MCF 10A (cell line): Measurements from ENCODE around the gene MBOAT2. TPM values are rescaled to one million over a fixed set of nuclear protein-coding genes. Genes with fewer than 3 reads are reported as not detected.
"Not testable (repeated sequence)": the region's sequence is repeated elsewhere in the genome, so short reads cannot be mapped to it uniquely, and the experiment has no call there.

Source experiments
- BruUV-seq: library from RNA; stranded (reverse); fragments of 400-500 nt; replicated peaks from 2 replicates; lab custom pipeline; 2021; lab: Mats Ljungman, UMichigan
- CTCF ChIA-PET: fragments of 300-600 bp; sonication (Branson Sonifier 250); formaldehyde crosslinking; extraction: SDS; loops from one replicate; lab custom pipeline; 2021; ENCODE audit warnings: antibody characterized with exemption, inconsistent platforms; lab: Yijun Ruan, JAX
- POLR2A ChIA-PET: fragments of 300-600, 350-650 bp; sonication (Branson Sonifier 250); formaldehyde crosslinking; extraction: SDS; loops from one replicate; lab custom pipeline; 2020; ENCODE audit warnings: antibody characterized with exemption, inconsistent platforms; lab: Yijun Ruan, JAX
- DNase-seq: peaks from one replicate; pipeline ENCODE4 v3.0.0-alpha.2; 2018; ENCODE audit not compliant: unreplicated experiment
- H3K27ac Mint-ChIP-seq: one replicate; pipeline ENCODE4 v1.8.0; 2022; ENCODE audit warnings: mild to moderate bottlenecking, low read depth, mixed read lengths; ENCODE audit not compliant: unreplicated experiment
- H3K27me3 Mint-ChIP-seq: one replicate; pipeline ENCODE4 v1.8.0; 2022; ENCODE audit warnings: mixed read lengths; ENCODE audit not compliant: insufficient read depth, unreplicated experiment
- H3K36me3 Mint-ChIP-seq: one replicate; pipeline ENCODE4 v1.8.0; 2022; ENCODE audit warnings: mild to moderate bottlenecking, moderate library complexity, mixed read lengths; ENCODE audit not compliant: insufficient read depth, unreplicated experiment
- H3K4me1 Mint-ChIP-seq: one replicate; pipeline ENCODE4 v1.8.0; 2022; ENCODE audit warnings: mixed read lengths; ENCODE audit not compliant: insufficient read depth, unreplicated experiment
- H3K4me3 Mint-ChIP-seq: one replicate; pipeline ENCODE4 v1.8.0; 2022; ENCODE audit warnings: mild to moderate bottlenecking, moderate library complexity, mixed read lengths; ENCODE audit not compliant: unreplicated experiment
- H3K9me3 Mint-ChIP-seq: one replicate; pipeline ENCODE4 v1.8.0; 2022; ENCODE audit warnings: mixed read lengths; ENCODE audit not compliant: unreplicated experiment
- CTCF ChIP-seq: fragments of 200-600 bp; IDR thresholded peaks from one replicate; pipeline ENCODE4 v1.8.0; 2022; ENCODE audit warnings: antibody characterized with exemption, mild to moderate bottlenecking; ENCODE audit not compliant: unreplicated experiment
- intact Hi-C: fragments of 100-400 bp; cut with micrococcal nuclease; formaldehyde crosslinking; loops from 2 replicates; pipeline ENCODE4 v1.14.1; 2022
- total RNA-seq: library from RNA; stranded (reverse); gene quantifications from 2 replicates; pipeline ENCODE4 v1.2.3, GENCODE V29; 2022

MBOAT2 gene
- total RNA-seq, 1 experiment from 2014 or later = 34.7 TPM

DNA sequence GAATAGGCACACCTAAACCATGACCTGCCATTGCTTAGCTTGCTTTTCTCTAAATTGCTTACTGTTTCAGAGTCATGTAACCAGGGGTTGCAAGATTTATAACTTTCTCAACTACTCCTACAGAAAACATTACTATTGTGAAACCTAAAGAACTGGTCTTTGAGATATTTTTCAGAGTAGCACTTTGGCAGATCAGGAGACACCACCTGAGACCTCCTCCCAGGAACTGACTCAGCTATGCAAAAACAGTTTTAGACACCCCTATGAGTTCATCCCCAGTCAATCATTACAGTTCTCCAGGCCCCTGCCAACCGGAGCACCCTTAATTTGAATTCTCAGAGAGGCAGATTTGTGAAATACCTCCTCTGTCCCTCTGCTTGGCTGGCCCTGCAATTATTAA is 80.3 kb downstream of the MBOAT2 start:
- Mint-ChIP-seq H3K4me1 (peaks cover 5% of the 10 kb centered on the region), H3K27ac (no peak overlapping the region), H3K4me3 (no peak overlapping the region), H3K36me3 (peaks cover 11% of the 10 kb centered on the region), H3K27me3 (no peaks in the 10 kb centered on the region), H3K9me3 (no peaks in the 10 kb centered on the region)
- intact Hi-C loops = no loop called here
- POLR2A ChIA-PET = no interaction called here
- BruUV-seq = no TSS peak
- CTCF ChIA-PET = interaction anchor here (0.6 kb wide), 1 partner anchor 43 kb away, joined by 3 read pairs; no protein-coding TSS in a partner anchor
- TF ChIP-seq CTCF = no peak
- DNase-seq = peak; percentile 13

DNA sequence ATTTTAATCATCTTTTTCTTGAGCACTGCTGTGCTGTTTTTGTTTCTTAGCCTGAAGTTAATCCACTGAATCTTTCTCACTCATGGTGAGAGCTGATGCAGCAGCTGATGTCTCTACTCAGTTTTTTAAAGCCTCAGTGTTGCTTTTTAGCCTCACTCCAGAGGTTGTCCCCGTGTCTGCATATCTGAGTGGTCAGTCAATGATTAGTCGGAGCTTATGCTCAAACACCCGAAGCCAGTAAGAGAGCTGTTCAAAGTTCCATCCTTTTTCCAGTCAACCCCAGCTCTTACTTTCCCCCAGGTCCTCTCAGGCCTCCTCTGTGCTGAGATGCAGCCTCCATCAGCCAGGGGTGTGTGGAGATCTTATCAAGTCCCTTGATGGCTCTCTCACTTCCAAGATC is 81.1 kb downstream of the MBOAT2 start:
- BruUV-seq = no TSS peak
- Mint-ChIP-seq H3K9me3 (no peaks in the 10 kb centered on the region), H3K4me1 (peaks cover 4% of the 10 kb centered on the region), H3K36me3 (peaks cover 6% of the 10 kb centered on the region), H3K27me3 (no peaks in the 10 kb centered on the region), H3K27ac (no peak overlapping the region), H3K4me3 (no peak overlapping the region)
- POLR2A ChIA-PET = no interaction called here
- intact Hi-C loops = no loop called here
- no peak for DNase-seq
- CTCF ChIA-PET = interaction anchor here (0.6 to 0.7 kb wide), 2 partner anchors 42 to 217 kb away, joined by 3 to 4 read pairs; no protein-coding TSS in a partner anchor
- TF ChIP-seq CTCF = no peak

DNA sequence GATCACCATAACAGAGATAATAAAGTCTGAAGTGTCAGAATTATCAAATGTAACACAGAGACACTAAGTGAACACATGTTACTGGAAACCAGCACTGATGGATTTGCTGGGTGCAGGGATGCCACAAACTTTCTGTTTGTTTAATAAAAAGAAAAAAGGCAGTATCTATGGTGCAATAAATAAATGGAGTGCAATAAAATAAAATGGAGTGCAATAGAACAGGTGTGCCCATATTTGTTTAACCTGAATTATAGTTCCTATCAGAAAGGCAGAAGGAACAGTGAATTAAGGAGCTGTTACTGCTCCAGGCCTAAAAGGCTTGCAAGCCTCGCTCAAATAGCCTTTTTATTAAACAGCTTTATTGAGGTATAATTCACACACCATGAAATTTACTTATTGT is 85.1 kb downstream of the MBOAT2 start:
- Mint-ChIP-seq H3K36me3 (peaks cover 9% of the 10 kb centered on the region), H3K9me3 (no peaks in the 10 kb centered on the region), H3K27me3 (no peaks in the 10 kb centered on the region), H3K4me3 (no peak overlapping the region), H3K27ac (no peak overlapping the region), H3K4me1 (no peaks in the 10 kb centered on the region)
- no peak for TF ChIP-seq CTCF
- no peak for DNase-seq
- ChIA-PET POLR2A (no interaction called here), CTCF (no interaction called here)
- no TSS peak for BruUV-seq
- intact Hi-C loops = no loop called here

DNA sequence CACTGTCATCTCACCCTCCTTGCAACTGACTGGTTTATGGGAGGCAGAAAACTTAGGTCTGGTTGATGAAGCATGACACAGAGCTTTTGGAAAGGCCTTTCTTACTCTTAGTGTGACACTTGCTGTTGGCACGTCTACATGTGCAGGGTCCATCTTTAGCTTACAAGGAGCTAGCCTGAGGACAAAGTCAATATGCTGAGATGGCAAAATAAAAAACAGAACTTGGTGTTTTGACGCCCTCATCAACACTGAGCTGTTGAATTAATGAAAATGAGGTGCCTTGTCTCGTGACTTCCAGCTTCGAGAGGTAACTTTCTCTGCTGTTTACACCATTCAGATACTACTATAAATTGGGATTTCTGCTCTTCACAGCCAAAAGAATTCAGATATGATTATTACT is 87.5 kb downstream of the MBOAT2 start:
- ChIA-PET POLR2A (no interaction called here), CTCF (interaction anchor here (1.0 kb wide), 1 partner anchor 20 kb away, joined by 5 read pairs; no protein-coding TSS in a partner anchor)
- TF ChIP-seq CTCF = no peak
- Mint-ChIP-seq H3K9me3 (peaks cover 16% of the 10 kb centered on the region), H3K4me3 (no peak overlapping the region), H3K27ac (no peak overlapping the region), H3K27me3 (no peaks in the 10 kb centered on the region), H3K4me1 (no peaks in the 10 kb centered on the region), H3K36me3 (peaks cover 9% of the 10 kb centered on the region)
- intact Hi-C loops = no loop called here
- no peak for DNase-seq
- no TSS peak for BruUV-seq

GRCh38 chr2:8913767-8914166 is 89.7 kb downstream of the MBOAT2 start:
- H3K27me3 Mint-ChIP-seq, intact Hi-C loops, CTCF ChIA-PET, BruUV-seq, H3K4me1 Mint-ChIP-seq, H3K4me3 Mint-ChIP-seq, DNase-seq, H3K27ac Mint-ChIP-seq, H3K36me3 Mint-ChIP-seq: not testable (repeated sequence)
- peaks cover 24% of the 10 kb centered on the region for H3K9me3 Mint-ChIP-seq
- POLR2A ChIA-PET = interaction anchor here (0.6 kb wide), 1 partner anchor 9 kb away, joined by 4 read pairs; no protein-coding TSS in a partner anchor
